Duodenal mucosa (tissue), 2 donors: Measurements from ENCODE around the gene NECAB3.
"Not testable (repeated sequence)": the region's sequence is repeated elsewhere in the genome, so short reads cannot be mapped to it uniquely, and the experiment has no call there.

Source experiments
- H3K27ac ChIP-seq: one replicate; pipeline ENCODE4 v1.7.0; 2013; ENCODE audit warnings: low read depth, low read length
- H3K27me3 ChIP-seq, 2 donors: one replicate each; pipeline ENCODE4 v1.7.0; 2013; ENCODE audit warnings: low read length in 2 of 2, control low read depth in 1 of 2; ENCODE audit not compliant: insufficient read depth in 2 of 2, control insufficient read depth in 1 of 2
- H3K36me3 ChIP-seq, 2 donors: one replicate each; pipeline ENCODE4 v1.7.0; 2013; ENCODE audit warnings: low read length in 2 of 2, control low read depth in 1 of 2; ENCODE audit not compliant: insufficient read depth in 2 of 2, control insufficient read depth in 1 of 2
- H3K4me1 ChIP-seq, 2 donors: one replicate each; pipeline ENCODE4 v1.7.0; 2013; ENCODE audit warnings: low read length in 2 of 2, control low read depth in 1 of 2; ENCODE audit not compliant: insufficient read depth in 2 of 2, control insufficient read depth in 1 of 2
- H3K4me3 ChIP-seq, 2 donors: one replicate each; pipeline ENCODE4 v1.7.0; 2013; ENCODE audit warnings: low read length in 2 of 2, low read depth in 1 of 2
- H3K9ac ChIP-seq, 2 donors: one replicate each; pipeline ENCODE4 v1.7.0; 2013; ENCODE audit warnings: low read length in 2 of 2, low read depth in 1 of 2
- H3K9me3 ChIP-seq, 2 donors: one replicate each; pipeline ENCODE4 v1.7.0; 2013; ENCODE audit warnings: low read length in 2 of 2, control low read depth in 1 of 2; ENCODE audit not compliant: control insufficient read depth in 1 of 2

The NECAB3 gene

DNA sequence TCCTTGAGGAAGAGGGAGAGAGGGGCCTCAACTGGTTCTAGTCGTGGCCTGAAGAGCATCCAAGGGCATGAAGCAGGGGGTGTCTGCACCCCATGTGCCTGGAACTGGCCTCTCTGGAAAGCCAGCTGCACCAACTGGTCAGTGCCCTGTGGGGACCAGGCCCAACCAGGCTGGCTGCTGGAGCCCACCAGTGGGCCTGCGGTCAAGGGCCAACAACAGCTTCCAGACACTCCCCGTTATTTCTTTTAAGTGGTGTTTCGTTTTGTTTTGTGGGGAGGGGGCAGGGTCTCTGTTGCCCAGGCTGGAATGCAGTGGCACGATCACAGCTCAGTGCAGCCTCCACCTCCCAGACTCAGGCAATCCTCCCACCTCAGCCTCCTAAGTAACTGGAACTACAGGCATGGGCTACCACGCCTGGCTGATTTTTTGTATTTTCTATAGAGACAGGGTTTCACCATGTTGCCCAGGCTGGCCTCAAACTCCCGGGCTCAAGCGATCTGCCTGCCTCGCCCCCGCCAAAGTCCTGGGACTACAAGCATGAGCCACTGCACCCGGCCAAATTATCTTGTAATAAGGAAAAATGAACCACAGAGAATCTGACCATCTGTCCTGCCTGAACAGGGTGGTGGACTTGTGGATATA is 24.0 kb downstream of the NECAB3 start:
- Histone ChIP-seq H3K4me1 (peaks cover 33 to 41% of the 10 kb centered on the region in 2 donors), H3K36me3 (peaks cover 6 to 11% of the 10 kb centered on the region in 2 donors), H3K27ac (no peak overlapping the region), H3K9ac (no peak overlapping the region), H3K9me3 (no peaks in the 10 kb centered on the region), H3K4me3 (no peak overlapping the region), H3K27me3 (no peaks in the 10 kb centered on the region)

DNA sequence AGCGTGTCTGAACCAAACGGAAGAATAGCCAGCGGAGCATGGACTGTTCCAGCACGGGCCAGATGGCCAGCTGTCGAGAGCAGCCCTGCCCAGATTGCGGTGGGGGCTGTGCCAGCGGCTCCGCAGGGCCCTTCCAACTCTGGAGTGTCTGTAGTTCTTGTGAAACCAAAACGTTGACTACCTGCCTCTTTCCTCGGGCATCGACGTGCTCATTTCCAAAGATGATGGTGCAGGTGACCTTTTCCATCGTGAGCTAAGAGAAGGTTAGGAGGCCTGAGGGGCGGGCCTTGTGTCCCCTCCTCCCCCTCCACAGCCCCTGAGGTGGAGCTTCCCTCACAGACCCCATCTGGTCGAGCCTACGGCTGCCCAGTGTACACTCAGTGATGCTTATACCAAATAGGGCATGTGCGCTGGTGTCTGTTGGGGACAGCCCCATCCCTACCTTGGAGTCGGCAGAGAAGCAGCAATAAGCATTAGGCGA is 25.0 kb downstream of the NECAB3 start:
- H3K27ac ChIP-seq, result no peak overlapping the region
- peaks cover 28 to 32% of the 10 kb centered on the region in 2 donors for H3K4me1 ChIP-seq
- H3K9me3 ChIP-seq, result no peaks in the 10 kb centered on the region
- H3K4me3 ChIP-seq, result no peak overlapping the region
- no peaks in the 10 kb centered on the region for H3K27me3 ChIP-seq
- H3K36me3 ChIP-seq, result peaks cover 15 to 21% of the 10 kb centered on the region in 2 donors
- no peak overlapping the region for H3K9ac ChIP-seq

DNA sequence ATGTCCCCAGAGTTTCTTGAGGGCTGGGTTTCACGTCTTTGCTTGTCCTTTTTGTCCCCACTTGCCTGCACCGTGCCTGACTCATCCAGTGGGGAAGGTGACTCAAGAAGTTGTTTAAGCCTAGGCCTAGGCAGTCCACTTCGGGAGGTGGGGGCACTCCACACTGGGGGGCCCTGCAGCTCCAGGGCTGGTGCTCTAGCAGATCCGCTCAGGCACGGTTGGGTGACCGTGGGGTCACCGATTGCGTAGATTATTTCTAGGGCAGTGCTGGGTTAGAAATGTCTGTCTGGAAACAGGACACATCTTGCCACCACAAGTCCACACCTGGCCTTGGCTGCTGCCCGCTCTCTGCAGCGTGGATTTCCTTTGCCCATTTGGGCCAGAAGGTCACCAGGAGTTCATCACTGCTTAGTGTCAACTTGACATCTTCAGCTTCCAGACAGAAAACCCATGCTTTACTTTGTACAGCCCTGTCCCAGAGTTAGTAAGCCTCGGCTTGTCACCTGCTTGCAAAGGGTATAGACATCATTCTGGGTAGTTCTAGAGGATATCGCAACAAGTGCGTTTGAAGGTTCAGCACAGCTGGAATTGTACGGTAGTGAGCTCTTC is 25.7 kb downstream of the NECAB3 start:
- no peaks in the 10 kb centered on the region for H3K27me3 ChIP-seq
- peaks cover 20 to 24% of the 10 kb centered on the region in 2 donors for H3K4me1 ChIP-seq
- peaks cover 15 to 26% of the 10 kb centered on the region in 2 donors for H3K36me3 ChIP-seq
- no peak overlapping the region for H3K4me3 ChIP-seq
- no peak overlapping the region for H3K9ac ChIP-seq
- H3K9me3 ChIP-seq, result no peaks in the 10 kb centered on the region
- H3K27ac ChIP-seq, result no peak overlapping the region

DNA sequence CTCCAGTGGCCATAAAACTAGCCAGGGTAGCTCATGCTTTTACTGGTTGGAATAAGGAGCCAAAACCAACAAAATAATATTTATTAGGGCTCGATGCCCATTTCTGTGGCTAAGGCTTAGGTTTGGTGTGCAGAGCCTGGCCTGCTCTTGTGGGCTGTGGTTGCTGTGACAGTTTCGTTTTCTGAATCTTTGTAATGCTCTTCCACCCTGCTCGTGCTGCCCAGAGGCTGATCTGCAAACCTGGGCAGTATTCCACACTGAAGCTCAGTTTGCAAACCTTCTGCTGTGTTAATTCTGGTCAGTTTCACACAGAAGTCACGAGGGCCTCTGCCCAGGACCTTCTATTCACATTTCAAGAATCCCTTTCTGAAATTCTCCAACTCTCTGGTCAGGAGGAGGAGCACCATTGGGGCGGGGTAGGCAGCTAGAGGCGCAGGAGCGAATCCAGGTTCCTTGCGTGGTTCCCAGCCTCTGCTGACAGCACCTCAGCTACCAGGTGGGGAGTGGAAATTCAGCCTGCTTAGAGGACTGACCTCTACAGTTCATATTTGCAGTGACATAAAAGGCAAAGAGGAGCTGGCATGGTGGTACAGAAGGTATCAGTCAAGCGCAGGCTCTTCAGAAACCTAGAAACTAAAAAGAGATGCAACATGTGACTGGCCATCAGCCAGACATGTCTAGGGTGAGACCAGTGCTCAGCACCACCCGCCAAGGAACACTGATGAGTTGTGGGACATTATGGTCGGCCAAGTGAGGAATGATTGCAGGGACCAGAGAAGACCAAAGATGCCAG is 26.4 kb downstream of the NECAB3 start:
- Histone ChIP-seq H3K9ac (no peak overlapping the region), H3K4me3 (no peak overlapping the region), H3K27ac (no peak overlapping the region), H3K4me1 (peaks cover 13 to 17% of the 10 kb centered on the region in 2 donors), H3K36me3 (peaks cover 15 to 33% of the 10 kb centered on the region in 2 donors), H3K9me3 (no peaks in the 10 kb centered on the region), H3K27me3 (no peaks in the 10 kb centered on the region)

DNA sequence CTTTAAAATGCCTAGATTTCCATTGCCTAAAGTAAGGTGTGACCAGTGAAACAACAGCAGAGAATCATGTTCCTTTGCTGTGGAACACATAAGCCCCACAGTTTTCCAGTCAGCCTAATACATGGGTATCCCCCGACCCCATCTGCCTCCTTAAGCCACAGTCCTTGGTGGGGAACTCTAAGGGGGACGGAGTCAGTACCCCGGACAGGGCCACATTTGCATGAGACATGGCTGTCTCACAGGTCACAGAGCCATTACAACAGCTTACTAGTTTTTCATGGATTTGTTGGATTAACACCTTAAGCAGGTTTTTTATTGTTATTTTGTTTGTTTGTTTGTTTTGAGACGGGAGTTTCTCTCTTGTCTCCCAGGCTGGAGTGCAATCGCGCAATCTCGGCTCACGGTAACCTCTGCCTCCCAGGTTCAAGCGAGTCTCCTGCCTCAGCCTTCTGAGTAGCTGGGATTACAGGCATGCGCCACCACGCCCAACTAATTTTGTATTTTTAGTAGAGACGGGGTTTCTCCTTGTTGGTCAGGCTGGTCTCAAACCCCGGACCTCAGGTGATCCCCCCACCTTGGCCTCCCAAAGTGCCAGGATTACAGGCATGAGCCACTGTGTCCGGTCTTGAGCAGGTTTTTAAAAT is 27.1 kb downstream of the NECAB3 start:
- H3K27ac ChIP-seq, H3K9ac ChIP-seq, H3K9me3 ChIP-seq, H3K4me3 ChIP-seq, H3K27me3 ChIP-seq: not testable (repeated sequence)
- H3K36me3 ChIP-seq, result peaks cover 15 to 35% of the 10 kb centered on the region in 2 donors
- H3K4me1 ChIP-seq, result peaks cover 11 to 13% of the 10 kb centered on the region in 2 donors

DNA sequence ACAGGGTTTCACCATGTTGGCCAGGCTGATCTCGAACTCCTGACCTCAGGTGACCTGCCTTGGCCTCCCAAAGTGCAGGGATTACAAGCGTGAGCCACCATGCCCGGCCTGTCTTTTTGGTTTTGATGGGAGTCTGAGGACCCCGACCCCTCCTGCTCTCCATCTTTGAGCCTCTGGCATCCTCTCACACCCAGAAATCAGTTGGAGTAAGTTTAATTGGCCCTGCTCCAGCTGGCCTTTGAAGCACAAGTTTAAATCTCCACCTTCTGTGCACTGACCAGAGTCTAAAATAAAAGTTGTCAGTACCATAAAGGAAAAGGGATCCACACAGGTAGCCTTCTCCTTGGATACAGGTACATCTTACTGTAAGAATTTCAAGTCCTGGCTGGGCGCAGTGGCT is 28.0 kb downstream of the NECAB3 start:
- no peak overlapping the region for H3K27ac ChIP-seq
- H3K9me3 ChIP-seq, result no peaks in the 10 kb centered on the region
- no peak overlapping the region for H3K4me3 ChIP-seq
- no peak overlapping the region for H3K9ac ChIP-seq
- peaks cover 15 to 41% of the 10 kb centered on the region in 2 donors for H3K36me3 ChIP-seq
- H3K4me1 ChIP-seq, result peaks cover 7 to 11% of the 10 kb centered on the region in 2 donors
- no peaks in the 10 kb centered on the region for H3K27me3 ChIP-seq

DNA sequence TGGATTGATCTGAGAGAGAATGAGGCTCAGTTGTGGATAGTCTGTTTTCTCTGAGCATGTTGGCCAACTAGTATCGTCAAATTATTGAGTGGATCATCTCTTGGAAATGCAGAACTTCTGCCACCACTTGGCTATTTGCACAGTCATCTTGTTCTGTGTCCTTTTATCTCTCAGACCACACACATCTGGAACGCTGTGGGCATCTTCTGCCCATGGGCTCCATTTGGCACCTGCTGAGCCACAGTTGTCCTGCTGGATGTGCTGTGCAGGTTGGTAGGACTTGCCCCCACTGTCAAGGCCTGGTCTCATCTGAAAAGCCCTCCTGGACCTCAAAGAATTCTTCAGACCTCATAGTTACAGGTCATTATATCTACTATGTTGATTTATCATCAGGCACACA is 28.8 kb downstream of the NECAB3 start:
- no peak overlapping the region for H3K27ac ChIP-seq
- H3K36me3 ChIP-seq, result peaks cover 18 to 45% of the 10 kb centered on the region in 2 donors
- no peaks in the 10 kb centered on the region for H3K9me3 ChIP-seq
- H3K4me1 ChIP-seq, result peaks cover 3 to 4% of the 10 kb centered on the region in 2 donors
- H3K27me3 ChIP-seq, result no peaks in the 10 kb centered on the region
- no peak overlapping the region for H3K4me3 ChIP-seq
- no peak overlapping the region for H3K9ac ChIP-seq

DNA sequence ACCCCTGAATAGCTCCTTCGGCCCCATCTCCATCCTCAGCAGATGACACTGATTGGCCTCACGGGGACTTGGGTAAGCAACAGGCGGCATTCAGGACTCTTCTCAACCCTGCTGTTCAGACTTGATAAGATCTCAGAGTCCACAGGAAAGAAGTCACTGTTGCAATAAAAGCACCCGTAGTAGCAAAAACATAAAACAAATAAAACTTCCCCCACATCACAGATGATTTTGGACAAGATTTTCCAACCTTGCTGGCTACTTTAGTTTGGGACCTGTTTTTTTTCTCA is 29.2 kb downstream of the NECAB3 start:
- H3K36me3 ChIP-seq, result peaks cover 18 to 49% of the 10 kb centered on the region in 2 donors
- no peak overlapping the region for H3K9ac ChIP-seq
- H3K9me3 ChIP-seq, result no peaks in the 10 kb centered on the region
- peaks cover 3 to 4% of the 10 kb centered on the region in 2 donors for H3K4me1 ChIP-seq
- H3K4me3 ChIP-seq, result no peak overlapping the region
- no peak overlapping the region for H3K27ac ChIP-seq
- no peaks in the 10 kb centered on the region for H3K27me3 ChIP-seq

DNA sequence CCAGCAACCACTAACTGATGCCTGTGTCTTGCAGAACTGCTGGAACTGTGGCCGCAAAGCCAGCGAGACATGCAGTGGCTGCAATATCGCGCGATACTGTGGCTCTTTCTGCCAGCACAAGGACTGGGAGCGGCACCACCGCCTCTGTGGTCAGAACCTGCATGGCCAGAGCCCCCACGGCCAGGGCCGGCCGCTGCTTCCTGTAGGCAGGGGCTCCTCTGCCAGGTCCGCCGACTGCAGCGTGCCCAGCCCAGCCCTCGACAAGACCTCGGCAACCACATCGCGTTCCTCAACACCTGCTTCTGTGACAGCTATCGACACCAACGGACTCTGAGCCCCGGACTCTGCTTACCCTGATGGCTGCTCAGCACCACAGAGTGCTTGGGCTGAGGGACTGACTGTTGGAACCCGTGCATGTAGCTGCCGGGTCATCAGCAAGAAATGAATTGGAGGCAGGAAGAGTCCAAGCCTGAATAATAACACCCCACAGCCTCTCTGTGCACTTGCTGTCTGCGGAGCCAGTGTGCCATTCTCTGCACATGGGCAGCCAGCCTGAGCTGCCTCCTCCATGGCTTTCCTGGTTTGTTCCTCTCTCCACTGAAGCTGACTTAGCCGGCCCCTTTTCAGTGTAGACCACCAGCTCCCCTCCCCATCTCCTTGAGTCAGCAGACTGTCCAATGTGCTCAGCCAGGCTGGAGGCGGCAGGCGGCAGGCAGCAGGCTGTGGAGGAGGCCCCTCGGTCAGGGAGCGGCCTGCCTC is 29.7 kb downstream of the NECAB3 start:
- peaks cover 21 to 54% of the 10 kb centered on the region in 2 donors for H3K36me3 ChIP-seq

More for the DNA sequence above, 29.7 kb downstream of the NECAB3 start:
- H3K9me3 ChIP-seq, result no peaks in the 10 kb centered on the region
- no peak overlapping the region for H3K27ac ChIP-seq
- H3K4me1 ChIP-seq, result peaks cover 3% of the 10 kb centered on the region in 2 donors
- H3K4me3 ChIP-seq, result no peak overlapping the region
- no peak overlapping the region for H3K9ac ChIP-seq
- no peaks in the 10 kb centered on the region for H3K27me3 ChIP-seq
